Tongue (tissue), 3 donors: ENCODE measurements around the gene KCTD1. TPM values are rescaled to one million over a fixed set of nuclear protein-coding genes. Genes with fewer than 3 reads are reported as not detected.
A peak's percentile ranks its signal among the peaks of the same experiment; 100 is the strongest.

Experiments
- DNase-seq: peaks from one replicate; pipeline ENCODE4 v3.0.0-alpha.2; 2015
- small RNA-seq: library from RNA; depleted of rRNA; stranded (forward); fragments of <200 nt; gene quantifications from one replicate; pipeline ENCODE3, GENCODE V24; 2014; ENCODE audit warnings: low replicate concordance
- total RNA-seq: library from RNA; depleted of rRNA; stranded (reverse); fragments of >200 nt; gene quantifications from one replicate; pipeline ENCODE4 v1.2.3, GENCODE V29; 2014

KCTD1 gene
- total RNA-seq, 1 donor from 2014 or later: 12.3 TPM

GRCh38 chr18:26424428-26425147, 123.8 kb downstream of the KCTD1 start:
- DNase-seq: no peak

DNA sequence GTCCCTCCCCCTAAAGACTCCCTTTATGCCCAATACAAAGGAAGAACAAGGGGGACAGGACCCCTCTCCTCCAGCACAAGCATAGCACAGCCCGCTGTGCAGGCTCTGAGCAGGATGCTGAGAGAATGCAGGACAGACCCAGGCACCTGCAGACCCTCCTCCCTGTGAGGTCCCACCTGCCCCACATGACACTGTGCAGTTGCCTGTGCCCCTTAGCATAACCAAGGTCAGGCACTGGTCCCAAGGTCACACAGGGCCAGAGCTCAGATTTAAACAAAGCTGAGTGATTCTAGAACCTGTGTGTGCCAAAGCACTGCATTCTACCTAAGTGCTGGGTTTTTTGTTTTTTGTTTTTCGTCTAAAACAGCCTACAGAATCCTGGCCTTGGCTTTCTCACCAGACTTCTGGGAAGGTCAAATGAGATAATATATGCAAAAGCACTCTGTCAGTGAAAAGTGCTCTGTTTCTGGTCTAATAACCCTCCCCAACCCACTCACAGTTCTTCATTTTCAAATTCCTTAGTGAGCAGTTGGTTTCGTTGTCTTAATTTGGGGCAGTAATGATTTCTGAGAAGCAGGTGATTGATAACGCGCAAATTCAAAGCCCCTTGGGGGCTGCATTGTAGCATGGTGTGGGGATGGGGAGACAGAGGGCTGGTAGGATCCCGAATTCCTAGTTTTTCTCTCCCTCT, 125.7 kb downstream of the KCTD1 start:
- DNase-seq: no peak

DNA sequence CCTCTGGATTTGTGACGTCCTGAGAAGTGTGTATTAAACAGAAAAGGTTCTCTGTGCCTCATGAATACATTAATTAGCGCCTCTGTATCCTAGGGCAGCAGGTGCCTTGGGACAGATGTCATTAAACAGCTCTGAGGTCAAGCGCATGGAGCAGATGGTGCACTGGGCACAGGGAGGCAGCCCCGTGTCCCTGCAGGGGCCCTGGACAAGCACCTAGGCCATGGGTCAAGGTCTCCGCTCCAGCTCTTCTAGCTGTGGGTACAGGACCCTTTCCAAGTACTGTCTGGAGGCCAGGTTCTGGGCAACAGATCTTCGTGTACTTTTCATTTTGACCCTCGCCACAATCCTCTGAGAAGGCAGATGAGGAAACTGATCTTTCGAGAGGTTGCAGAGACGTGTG, 126.4 kb downstream of the KCTD1 start:
- no peak for DNase-seq

DNA sequence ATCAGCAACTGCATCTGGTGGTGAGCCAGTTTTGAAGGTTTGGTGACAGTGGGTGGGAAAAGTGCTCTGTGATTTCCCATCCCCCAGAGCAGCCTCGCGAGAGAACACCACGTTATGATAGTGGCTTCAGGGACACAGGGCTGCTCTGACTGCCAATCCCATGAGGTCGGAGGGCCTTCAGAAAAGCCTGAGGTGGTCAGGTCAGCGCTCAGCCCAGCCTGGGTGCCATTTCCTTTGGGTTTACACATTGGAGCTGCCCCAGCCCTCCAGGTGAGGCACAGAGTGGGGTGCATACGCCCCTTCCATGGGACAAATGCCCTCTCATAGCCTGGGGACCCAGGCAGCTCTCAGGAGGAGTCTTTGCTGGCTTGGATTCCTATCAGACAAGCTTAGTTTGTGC, 126.8 kb downstream of the KCTD1 start:
- no peak for DNase-seq

DNA sequence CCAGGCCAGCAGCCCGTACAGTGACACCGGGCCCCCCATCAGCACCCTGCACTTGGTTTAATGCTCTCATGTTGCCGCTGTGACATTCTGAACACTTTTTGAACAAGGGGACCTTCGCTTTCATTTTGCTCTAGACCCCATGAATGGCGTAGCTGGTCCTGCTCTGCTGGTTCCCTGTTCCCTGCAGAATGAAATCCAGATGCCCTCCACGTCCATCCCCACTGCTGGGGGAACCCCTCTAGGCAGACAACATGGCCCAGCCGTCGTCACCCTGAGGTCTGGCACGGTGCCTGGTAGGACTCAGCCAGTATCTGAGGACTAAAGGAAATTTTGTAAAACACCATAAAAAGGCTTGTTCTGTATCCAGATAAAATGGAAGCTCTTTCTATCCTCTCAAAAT, 128.6 kb downstream of the KCTD1 start:
- DNase-seq: no peak

GRCh38 chr18:26418225-26418624, 130.1 kb downstream of the KCTD1 start:
- no peak for DNase-seq

DNA sequence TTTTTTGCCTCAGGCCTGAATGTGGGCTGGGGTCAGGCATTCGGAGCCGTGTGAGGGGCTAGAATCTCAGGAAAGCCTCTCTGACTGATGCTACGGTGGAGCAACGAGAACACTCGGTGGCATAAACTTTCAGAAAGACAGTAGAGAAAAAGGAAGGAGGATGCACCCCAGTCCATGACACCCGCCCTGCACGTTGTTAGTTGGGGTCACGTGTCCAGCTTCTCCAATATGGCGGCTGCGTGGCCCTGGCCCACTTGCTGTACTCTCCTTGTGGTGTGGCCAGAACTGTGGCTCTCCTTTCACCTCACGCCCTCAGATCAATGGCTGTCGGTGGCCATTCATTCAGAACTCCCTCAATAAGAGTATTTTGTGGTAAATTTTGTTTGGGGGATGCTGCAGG, 131.2 kb downstream of the KCTD1 start:
- DNase-seq: no peak

- DNase-seq: no peak
These were observed 131.7 kb downstream of the KCTD1 start for GRCh38 chr18:26416652-26417150.

DNA sequence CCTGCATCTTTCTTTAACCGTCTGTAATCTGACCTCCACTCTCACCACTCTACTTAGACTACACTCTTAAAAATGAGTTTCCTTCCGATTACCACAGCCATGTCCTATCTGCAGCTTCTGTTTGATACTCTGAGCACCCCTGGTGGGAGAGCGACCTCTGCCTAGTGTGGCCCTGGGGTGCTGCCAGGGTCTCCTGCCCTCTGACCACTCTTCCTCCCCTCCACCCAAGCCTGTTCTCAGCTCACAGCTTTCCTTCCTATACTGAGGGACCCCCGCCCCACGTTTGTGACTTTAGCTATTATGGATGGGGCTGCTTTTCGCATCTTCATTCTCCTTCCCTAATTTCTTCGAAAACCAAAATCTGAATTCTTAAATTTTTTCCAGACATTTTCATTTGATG, 132.7 kb downstream of the KCTD1 start:
- no peak for DNase-seq

GRCh38 chr18:26414901-26415440, 133.4 kb downstream of the KCTD1 start:
- DNase-seq: no peak

DNA sequence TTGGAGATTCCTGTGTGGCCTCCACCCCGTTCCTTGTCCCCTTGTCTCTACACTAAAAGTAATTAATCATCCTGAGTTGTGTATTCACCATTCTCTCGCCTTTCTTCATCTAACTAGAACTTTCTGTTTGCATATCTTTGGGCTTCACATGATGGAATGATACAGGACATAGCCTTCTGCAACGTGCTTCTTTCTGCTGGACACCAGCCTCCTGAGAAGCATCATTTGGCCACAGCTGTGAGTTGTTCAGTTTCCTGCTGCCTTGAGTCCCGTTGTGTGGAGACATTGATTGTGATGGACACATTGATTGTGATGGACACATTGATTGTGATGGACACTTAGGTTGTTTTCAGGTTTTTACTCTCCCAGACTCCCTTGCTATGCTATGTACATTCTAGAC, 139.3 kb downstream of the KCTD1 start:
- DNase-seq: no peak

- no peak for DNase-seq
These were observed 140.4 kb downstream of the KCTD1 start for GRCh38 chr18:26407736-26408601.

DNA sequence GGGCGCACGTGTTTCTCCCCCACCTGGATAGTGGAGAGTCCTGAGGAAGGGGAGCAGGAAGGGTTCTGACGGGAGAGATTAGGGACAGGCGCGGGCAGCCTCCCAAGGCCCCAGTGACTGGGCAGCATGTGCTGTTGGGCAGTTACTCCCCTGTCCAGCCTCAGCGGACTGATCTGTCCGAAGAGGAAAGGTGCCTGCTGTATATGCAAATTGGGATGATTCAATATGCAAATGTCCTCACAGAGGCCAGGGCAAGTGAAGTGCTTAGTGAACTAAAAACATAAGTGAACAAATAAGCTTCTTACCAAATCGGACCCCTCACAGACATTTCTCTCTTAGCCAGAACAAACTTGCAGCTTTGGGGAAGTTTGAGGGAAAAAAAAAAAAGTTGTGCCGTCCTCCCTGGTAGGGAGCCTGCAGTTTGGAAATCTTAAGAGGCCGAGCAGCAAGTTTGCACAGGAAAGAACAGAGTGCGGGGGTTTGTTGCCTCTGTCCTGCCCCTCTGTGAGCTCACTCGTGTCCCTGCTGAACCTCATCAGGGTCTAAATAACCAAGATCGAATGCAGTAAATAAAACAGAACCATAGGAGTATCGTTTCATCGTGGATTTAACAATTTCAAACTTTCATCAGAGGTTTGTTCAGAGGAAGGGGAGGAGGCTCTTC, 141.4 kb downstream of the KCTD1 start:
- no peak for DNase-seq

DNA sequence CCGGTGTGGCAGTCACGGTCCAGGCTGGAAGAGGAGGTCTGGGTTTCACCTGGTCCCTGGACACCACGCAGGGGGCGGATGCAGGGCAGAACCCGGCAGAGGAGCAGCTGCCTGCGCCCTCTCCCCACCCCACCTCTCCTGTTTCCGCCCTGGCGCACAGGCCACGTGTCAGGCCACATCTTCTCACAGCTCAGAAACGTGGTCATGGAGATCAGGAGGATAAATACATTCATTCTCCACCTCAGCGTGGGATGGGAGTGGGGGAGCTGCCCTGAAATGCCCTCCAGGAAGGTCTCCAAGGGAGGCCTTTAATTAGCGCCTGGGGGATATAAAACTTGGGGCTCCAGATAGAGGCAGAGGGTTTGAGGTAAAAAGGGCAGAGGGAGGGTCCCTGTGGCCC, 142.0 kb downstream of the KCTD1 start:
- DNase-seq: no peak

DNA sequence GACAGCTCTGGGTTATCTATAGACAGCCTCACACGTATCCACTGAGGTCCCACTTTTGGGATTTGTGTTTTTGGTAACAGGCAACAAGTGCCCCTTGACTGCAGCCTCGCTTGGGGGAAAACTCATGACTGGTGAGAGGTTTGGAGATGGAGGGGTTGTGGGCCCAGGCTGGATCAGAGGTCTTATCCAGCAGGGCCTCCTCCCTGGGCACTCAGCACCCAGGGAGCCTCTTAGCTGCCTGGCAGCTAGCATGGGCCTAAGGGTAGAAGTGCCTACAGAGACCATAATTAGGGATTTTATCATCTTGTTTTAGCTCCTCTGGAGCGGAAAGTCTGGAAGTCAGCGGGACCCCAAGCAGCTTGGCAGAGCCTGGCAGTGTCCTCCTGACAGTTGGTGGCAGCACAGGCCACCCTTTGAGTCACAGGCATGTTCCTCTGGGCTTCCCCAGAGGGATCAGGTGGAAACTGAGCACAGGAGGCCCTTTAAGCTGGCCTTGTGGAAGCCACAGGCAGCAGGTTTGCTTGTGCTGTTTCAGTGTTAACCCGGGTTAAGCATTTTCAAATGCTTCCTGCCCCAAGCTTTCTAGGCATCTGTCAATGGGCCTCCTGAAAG, 143.1 kb downstream of the KCTD1 start:
- peak; percentile 35 for DNase-seq

Small RNA genes lying within 50 kb of the gene (small RNA-seq; reads per million reads assigned to genes)
- not detected for gene MIR8057
